ENCODE measurements around the gene GAD1.

Gene GAD1

DNA sequence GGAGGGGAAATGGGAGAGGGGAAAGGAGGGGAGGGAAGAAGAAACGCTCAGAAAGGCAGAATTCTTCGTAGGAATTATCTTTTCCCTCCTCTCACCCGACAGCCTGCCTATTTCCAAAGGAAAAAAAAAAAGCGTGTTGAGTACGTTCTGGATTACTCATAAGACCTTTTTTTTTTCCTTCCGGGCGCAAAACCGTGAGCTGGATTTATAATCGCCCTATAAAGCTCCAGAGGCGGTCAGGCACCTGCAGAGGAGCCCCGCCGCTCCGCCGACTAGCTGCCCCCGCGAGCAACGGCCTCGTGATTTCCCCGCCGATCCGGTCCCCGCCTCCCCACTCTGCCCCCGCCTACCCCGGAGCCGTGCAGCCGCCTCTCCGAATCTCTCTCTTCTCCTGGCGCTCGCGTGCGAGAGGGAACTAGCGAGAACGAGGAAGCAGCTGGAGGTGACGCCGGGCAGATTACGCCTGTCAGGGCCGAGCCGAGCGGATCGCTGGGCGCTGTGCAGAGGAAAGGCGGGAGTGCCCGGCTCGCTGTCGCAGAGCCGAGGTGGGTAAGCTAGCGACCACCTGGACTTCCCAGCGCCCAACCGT is at the start of gene GAD1:
TSS of gene GAD1 (plus strand) at position 384 of the 589 bp plus-strand sequence. CDS start 1,705 bp downstream, outside the sequence.
- TF ChIP-seq ZNF274 (IDR thresholded peaks at IDR 0.05; ENCODE audit: low read depth, low read length) = no peak
- TF ChIP-seq YY1 (IDR thresholded peaks at IDR 0.05; ENCODE audit: insufficient read depth, insufficient read length) = no peak
- TF ChIP-seq SUZ12 (IDR thresholded peaks at IDR 0.05; ENCODE audit: extremely low read depth, insufficient read depth, insufficient read length) = no peak
- DNase-seq (ENCODE audit: low read depth, low spot score) = no peak
- peaks cover 3% of the 10 kb centered on the region for H3K4me1 ChIP-seq (ENCODE audit: insufficient read depth, insufficient read length)
- peaks cover 6% of the 10 kb centered on the region; the same call in 1 of the 2 replicates for H3K9me3 ChIP-seq (ENCODE audit: insufficient read depth, low read length)
- H3K9ac ChIP-seq (ENCODE audit: insufficient read length, low read depth) = peak within 1 kb of the TSS; percentile 91
- peaks cover 25% of the 10 kb centered on the region for H3K27me3 ChIP-seq (ENCODE audit: insufficient read depth, insufficient read length)
- H3K4me3 ChIP-seq (ENCODE audit: insufficient read length, low read depth) = peak within 1 kb of the TSS; percentile 83
- H3K36me3 ChIP-seq (ENCODE audit: insufficient read depth, insufficient read length, low read length) = peaks cover 21% of the 10 kb centered on the region

DNA sequence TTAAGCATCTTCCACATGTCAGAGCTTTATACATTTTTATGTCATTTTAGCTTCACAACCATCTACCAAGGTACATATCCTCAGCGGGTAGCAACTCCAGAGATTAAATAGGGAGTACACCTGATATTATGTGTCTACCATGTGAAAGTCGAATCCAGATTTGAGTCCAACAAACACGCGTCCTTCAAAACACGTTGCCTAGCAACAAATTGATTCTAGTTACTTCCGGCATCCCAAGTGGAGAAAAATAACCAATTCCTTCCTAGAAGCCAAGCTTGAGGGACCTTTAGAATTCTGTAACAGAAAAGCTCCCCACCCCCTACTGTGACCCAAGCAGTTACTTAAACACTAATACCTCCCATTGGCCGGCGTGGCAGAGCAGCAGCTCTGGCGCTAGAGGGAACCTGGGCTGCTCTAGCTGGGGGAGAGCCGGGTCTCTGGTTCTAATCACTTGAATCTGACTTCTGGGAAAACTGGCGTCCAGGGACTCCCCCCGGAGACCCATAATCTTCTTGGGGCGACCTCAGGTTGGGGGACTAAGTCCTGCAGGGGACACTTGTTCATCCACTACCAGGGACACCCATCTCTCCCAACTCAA is 46.6 kb upstream of the GAD1 start, which contains the start of gene ERICH2:
TSS of gene ERICH2 (plus strand) at position 371 of the 598 bp plus-strand sequence. CDS start 304 bp downstream, outside the sequence.
- Histone ChIP-seq H3K36me3 (ENCODE audit: insufficient read depth, insufficient read length, low read length) (peaks cover 7% of the 10 kb centered on the region), H3K4me3 (ENCODE audit: insufficient read length, low read depth) (peak within 1 kb of the TSS; percentile 92), H3K4me1 (ENCODE audit: insufficient read depth, insufficient read length) (no peaks in the 10 kb centered on the region), H3K9me3 (ENCODE audit: insufficient read depth, low read length) (no peaks in the 10 kb centered on the region), H3K27me3 (ENCODE audit: insufficient read depth, insufficient read length) (no peaks in the 10 kb centered on the region), H3K9ac (ENCODE audit: insufficient read length, low read depth) (peak within 1 kb of the TSS; percentile 97)
- no peak for TF ChIP-seq YY1 (IDR thresholded peaks at IDR 0.05; ENCODE audit: insufficient read depth, insufficient read length)
- TF ChIP-seq SUZ12 (IDR thresholded peaks at IDR 0.05; ENCODE audit: extremely low read depth, insufficient read depth, insufficient read length) = no peak
- TF ChIP-seq ZNF274 (IDR thresholded peaks at IDR 0.05; ENCODE audit: low read depth, low read length) = no peak
- peak; percentile 82 for DNase-seq (ENCODE audit: low read depth, low spot score)

DNA sequence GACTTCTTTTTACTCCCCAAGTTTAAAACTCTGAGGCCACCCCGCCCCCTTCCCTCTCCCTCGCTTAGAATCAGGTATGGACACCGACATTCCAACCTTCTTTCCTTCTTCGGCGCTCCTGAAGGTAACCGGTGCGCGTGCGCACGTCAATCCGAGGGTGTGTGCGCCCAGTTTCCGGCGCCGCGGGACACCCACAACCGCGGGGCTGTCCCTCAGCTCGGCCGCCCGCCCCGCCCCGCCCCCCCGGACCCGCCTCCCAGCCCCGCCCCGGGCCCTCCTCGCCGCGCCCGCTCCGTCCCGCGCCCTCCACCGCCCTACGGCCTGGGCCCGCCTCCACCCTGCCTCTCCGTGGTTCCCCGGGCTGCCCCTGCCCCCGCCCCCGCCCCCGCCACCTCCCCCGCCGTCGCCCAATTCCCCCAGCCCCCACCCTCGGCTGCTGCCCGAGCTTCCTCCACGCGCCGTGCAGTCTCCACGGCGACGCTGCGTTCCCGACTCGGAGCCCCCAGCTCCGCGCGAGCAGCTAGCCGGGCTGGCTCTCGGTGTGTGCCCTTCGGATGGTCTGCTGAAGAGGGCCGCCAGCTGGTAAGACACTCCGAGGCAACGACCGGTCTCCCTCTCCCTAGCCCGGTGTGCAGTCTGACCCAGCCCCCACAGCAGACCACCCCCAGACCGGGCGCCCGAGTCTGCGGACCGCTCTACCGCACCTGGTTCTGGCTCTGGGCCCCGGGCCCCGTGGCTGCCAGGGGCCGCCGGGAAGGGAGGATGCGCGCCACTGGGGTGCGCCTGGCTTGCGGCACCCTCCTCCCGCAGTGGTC is 45.9 kb upstream of the GAD1 start:
- H3K27me3 ChIP-seq (ENCODE audit: insufficient read depth, insufficient read length) = no peaks in the 10 kb centered on the region
- DNase-seq (ENCODE audit: low read depth, low spot score) = peak; percentile 82
- no peaks in the 10 kb centered on the region for H3K4me1 ChIP-seq (ENCODE audit: insufficient read depth, insufficient read length)
- H3K9me3 ChIP-seq (ENCODE audit: insufficient read depth, low read length) = no peaks in the 10 kb centered on the region
- H3K36me3 ChIP-seq (ENCODE audit: insufficient read depth, insufficient read length, low read length) = peaks cover 7% of the 10 kb centered on the region
- peak overlapping the region; percentile 92 for H3K4me3 ChIP-seq (ENCODE audit: insufficient read length, low read depth)
- TF ChIP-seq SUZ12 (IDR thresholded peaks at IDR 0.05; ENCODE audit: extremely low read depth, insufficient read depth, insufficient read length) (no peak), YY1 (IDR thresholded peaks at IDR 0.05; ENCODE audit: insufficient read depth, insufficient read length) (no peak), ZNF274 (IDR thresholded peaks at IDR 0.05; ENCODE audit: low read depth, low read length) (no peak)
- H3K9ac ChIP-seq (ENCODE audit: insufficient read length, low read depth) = peak overlapping the region; percentile 97

DNA sequence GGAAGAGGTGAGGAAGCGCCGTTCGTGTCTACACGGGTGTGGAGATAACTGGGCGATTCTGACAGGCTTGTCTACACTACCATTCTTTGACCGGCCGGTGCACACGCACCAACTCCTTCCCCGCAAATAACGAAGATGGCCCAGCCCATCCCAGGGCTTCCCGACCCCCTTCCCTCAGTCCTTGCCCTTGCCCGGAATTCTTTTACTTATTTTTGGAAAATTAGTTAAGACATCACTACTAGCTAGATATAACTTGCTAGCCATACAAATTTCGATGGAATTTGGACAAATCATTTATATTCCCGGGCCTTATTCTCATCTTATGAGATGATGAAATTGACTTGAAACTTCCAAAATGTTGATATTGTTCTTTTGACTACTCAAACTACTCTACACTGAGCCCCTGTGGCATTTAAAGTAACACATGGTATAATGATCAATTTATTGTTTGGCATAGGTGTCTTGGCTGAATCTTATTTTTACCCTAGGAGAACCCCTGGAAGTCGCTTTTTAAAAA is 45.2 kb upstream of the GAD1 start:
- peak overlapping the region; percentile 97 for H3K9ac ChIP-seq (ENCODE audit: insufficient read length, low read depth)

DNA sequence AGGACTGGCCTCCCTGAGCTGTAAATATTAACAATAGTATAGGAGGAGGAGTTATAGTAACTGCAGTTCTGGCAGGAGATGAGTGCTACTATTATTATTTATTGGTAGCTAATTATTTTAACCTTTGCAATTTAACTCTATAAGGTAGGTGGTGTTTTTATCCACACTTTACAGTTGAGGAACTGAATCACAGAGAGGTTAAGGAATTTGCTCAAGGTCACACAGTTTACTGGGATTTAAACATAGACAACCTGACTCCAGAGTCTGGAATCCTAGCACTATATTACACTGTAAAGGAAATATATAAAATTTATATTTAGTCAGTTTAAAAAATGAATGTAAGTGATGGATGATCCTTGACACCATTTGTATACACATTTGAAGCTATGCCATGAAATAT is 44.4 kb upstream of the GAD1 start:
- H3K9ac ChIP-seq (ENCODE audit: insufficient read length, low read depth) = peak overlapping the region; percentile 37
- H3K9me3 ChIP-seq (ENCODE audit: insufficient read depth, low read length) = no peaks in the 10 kb centered on the region
- no peak for DNase-seq (ENCODE audit: low read depth, low spot score)
- peaks cover 7% of the 10 kb centered on the region for H3K36me3 ChIP-seq (ENCODE audit: insufficient read depth, insufficient read length, low read length)
- H3K4me1 ChIP-seq (ENCODE audit: insufficient read depth, insufficient read length) = no peaks in the 10 kb centered on the region
- no peaks in the 10 kb centered on the region for H3K27me3 ChIP-seq (ENCODE audit: insufficient read depth, insufficient read length)
- TF ChIP-seq ZNF274 (IDR thresholded peaks at IDR 0.05; ENCODE audit: low read depth, low read length) = no peak
- no peak for TF ChIP-seq SUZ12 (IDR thresholded peaks at IDR 0.05; ENCODE audit: extremely low read depth, insufficient read depth, insufficient read length)
- no peak for TF ChIP-seq YY1 (IDR thresholded peaks at IDR 0.05; ENCODE audit: insufficient read depth, insufficient read length)
- H3K4me3 ChIP-seq (ENCODE audit: insufficient read length, low read depth) = peak overlapping the region; percentile 92

More for the DNA sequence above, 45.2 kb upstream of the GAD1 start:
- H3K36me3 ChIP-seq (ENCODE audit: insufficient read depth, insufficient read length, low read length) = peaks cover 7% of the 10 kb centered on the region
- H3K9me3 ChIP-seq (ENCODE audit: insufficient read depth, low read length) = no peaks in the 10 kb centered on the region
- no peaks in the 10 kb centered on the region for H3K27me3 ChIP-seq (ENCODE audit: insufficient read depth, insufficient read length)
- peak overlapping the region; percentile 92 for H3K4me3 ChIP-seq (ENCODE audit: insufficient read length, low read depth)
- no peaks in the 10 kb centered on the region for H3K4me1 ChIP-seq (ENCODE audit: insufficient read depth, insufficient read length)
- DNase-seq (ENCODE audit: low read depth, low spot score) = no peak
- TF ChIP-seq SUZ12 (IDR thresholded peaks at IDR 0.05; ENCODE audit: extremely low read depth, insufficient read depth, insufficient read length) = no peak
- TF ChIP-seq YY1 (IDR thresholded peaks at IDR 0.05; ENCODE audit: insufficient read depth, insufficient read length) = no peak
- no peak for TF ChIP-seq ZNF274 (IDR thresholded peaks at IDR 0.05; ENCODE audit: low read depth, low read length)

DNA sequence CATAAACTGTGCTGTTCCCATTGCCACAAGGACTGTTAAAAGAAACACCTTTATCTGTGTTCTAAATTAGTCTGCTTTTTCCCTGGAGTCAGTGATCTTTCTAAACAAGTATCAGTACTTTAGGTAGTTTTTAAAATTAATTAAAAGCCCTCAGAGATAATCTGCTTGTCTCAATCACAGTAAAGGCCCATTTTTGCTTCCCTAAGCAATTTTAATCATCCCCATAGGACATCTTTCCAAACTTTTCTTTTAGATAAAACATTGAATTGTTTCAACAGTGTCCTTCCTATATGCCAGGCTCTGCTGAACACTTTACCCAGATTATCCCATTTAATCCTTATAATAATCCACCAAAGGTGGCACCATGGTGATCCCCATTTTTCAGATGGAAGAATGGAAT is 42.6 kb upstream of the GAD1 start:
- TF ChIP-seq ZNF274 (IDR thresholded peaks at IDR 0.05; ENCODE audit: low read depth, low read length) (no peak), SUZ12 (IDR thresholded peaks at IDR 0.05; ENCODE audit: extremely low read depth, insufficient read depth, insufficient read length) (no peak), YY1 (IDR thresholded peaks at IDR 0.05; ENCODE audit: insufficient read depth, insufficient read length) (no peak)
- H3K9ac ChIP-seq (ENCODE audit: insufficient read length, low read depth) = no peak overlapping the region
- H3K4me3 ChIP-seq (ENCODE audit: insufficient read length, low read depth) = no peak overlapping the region
- H3K9me3 ChIP-seq (ENCODE audit: insufficient read depth, low read length) = no peaks in the 10 kb centered on the region
- H3K36me3 ChIP-seq (ENCODE audit: insufficient read depth, insufficient read length, low read length) = peaks cover 7% of the 10 kb centered on the region
- H3K27me3 ChIP-seq (ENCODE audit: insufficient read depth, insufficient read length) = no peaks in the 10 kb centered on the region
- H3K4me1 ChIP-seq (ENCODE audit: insufficient read depth, insufficient read length) = no peaks in the 10 kb centered on the region
- DNase-seq (ENCODE audit: low read depth, low spot score) = no peak

All from NT2/D1 (cell line).